Effector CD4-positive, alpha-beta T cell (primary cell): ENCODE results near the gene PIK3AP1.

ENCODE experiments used
- DNase-seq: peaks from one replicate; pipeline ENCODE4 v3.0.0-alpha.2; 2020

PIK3AP1 gene

GRCh38 chr10:96671211-96671890 is 49.0 kb downstream of the PIK3AP1 start:
- no peak for DNase-seq

- DNase-seq, result no peak
These were observed 49.5 kb downstream of the PIK3AP1 start for GRCh38 chr10:96670786-96671185.

GRCh38 chr10:96667401-96667800 is 52.9 kb downstream of the PIK3AP1 start:
- no peak for DNase-seq

- DNase-seq, result no peak
These were observed 53.6 kb downstream of the PIK3AP1 start for GRCh38 chr10:96666741-96667140.

- no peak for DNase-seq
These were observed 55.0 kb downstream of the PIK3AP1 start for GRCh38 chr10:96665306-96665705.

- DNase-seq, result no peak
These were observed 55.8 kb downstream of the PIK3AP1 start for GRCh38 chr10:96664563-96664962.

GRCh38 chr10:96663797-96664196 is 56.5 kb downstream of the PIK3AP1 start:
- no peak for DNase-seq

GRCh38 chr10:96661632-96662031 is 58.7 kb downstream of the PIK3AP1 start:
- no peak for DNase-seq

- no peak for DNase-seq
These were observed 60.0 kb downstream of the PIK3AP1 start for GRCh38 chr10:96660297-96660696.

GRCh38 chr10:96658844-96659243 is 61.5 kb downstream of the PIK3AP1 start:
- DNase-seq, result no peak

- DNase-seq, result no peak
These were observed 62.9 kb downstream of the PIK3AP1 start for GRCh38 chr10:96657385-96657784.

GRCh38 chr10:96656839-96657238 is 63.5 kb downstream of the PIK3AP1 start:
- DNase-seq, result no peak

- no peak for DNase-seq
These were observed 64.1 kb downstream of the PIK3AP1 start for GRCh38 chr10:96656198-96656577.

GRCh38 chr10:96655461-96656197 is 64.7 kb downstream of the PIK3AP1 start:
- no peak for DNase-seq

GRCh38 chr10:96651998-96652431 is 68.3 kb downstream of the PIK3AP1 start:
- DNase-seq, result no peak

GRCh38 chr10:96650958-96651357 is 69.4 kb downstream of the PIK3AP1 start:
- DNase-seq, result no peak

- no peak for DNase-seq
These were observed 72.0 kb downstream of the PIK3AP1 start for GRCh38 chr10:96648297-96648696.

GRCh38 chr10:96647466-96647865 is 72.8 kb downstream of the PIK3AP1 start:
- no peak for DNase-seq

- DNase-seq, result no peak
These were observed 73.6 kb downstream of the PIK3AP1 start for GRCh38 chr10:96646751-96647166.

GRCh38 chr10:96646301-96646700 is 74.0 kb downstream of the PIK3AP1 start:
- no peak for DNase-seq

- no peak for DNase-seq
These were observed 75.1 kb downstream of the PIK3AP1 start for GRCh38 chr10:96645191-96645721.

- no peak for DNase-seq
These were observed 76.4 kb downstream of the PIK3AP1 start for GRCh38 chr10:96643920-96644319.

GRCh38 chr10:96642973-96643372 is 77.3 kb downstream of the PIK3AP1 start:
- DNase-seq, result peak; percentile 19

- DNase-seq, result no peak
These were observed 77.8 kb downstream of the PIK3AP1 start for GRCh38 chr10:96642530-96642929.
